Hepatocyte (in vitro differentiated cells): ENCODE measurements around the gene CDH4.

Experiments
- CTCF ChIP-seq: fragments of 200-600 bp; sonication (generic); IDR thresholded peaks from 2 replicates; pipeline ENCODE4 v1.5.1; 2016; ENCODE audit warnings: antibody characterized with exemption, mild to moderate bottlenecking; ENCODE audit not compliant: poor library complexity
- EZH2 ChIP-seq: fragments of 200-600 bp; sonication (generic); IDR thresholded peaks from 2 replicates; pipeline ENCODE4 v1.6.1; 2016; ENCODE audit warnings: antibody characterized with exemption, mild to moderate bottlenecking, borderline replicate concordance
- EZH2phosphoT487 ChIP-seq: fragments of 200-600 bp; sonication (generic); IDR thresholded peaks from one replicate; pipeline ENCODE4 v1.6.1; 2018; ENCODE audit warnings: antibody characterized with exemption, mild to moderate bottlenecking, low read depth, moderate library complexity; ENCODE audit not compliant: unreplicated experiment, severe bottlenecking

- TF ChIP-seq CTCF: no peak
- no peak for TF ChIP-seq EZH2
- no peak for TF ChIP-seq EZH2phosphoT487
Measured at GRCh38 chr20:61864481-61864880, 612.4 kb downstream of the CDH4 start.
